ENCODE data around the gene METTL4. TPM values are rescaled to one million over a fixed set of nuclear protein-coding genes. Genes with fewer than 3 reads are reported as not detected.

METTL4 gene
- total RNA-seq, 1 experiment from 2014 or later = 10.2 TPM

DNA sequence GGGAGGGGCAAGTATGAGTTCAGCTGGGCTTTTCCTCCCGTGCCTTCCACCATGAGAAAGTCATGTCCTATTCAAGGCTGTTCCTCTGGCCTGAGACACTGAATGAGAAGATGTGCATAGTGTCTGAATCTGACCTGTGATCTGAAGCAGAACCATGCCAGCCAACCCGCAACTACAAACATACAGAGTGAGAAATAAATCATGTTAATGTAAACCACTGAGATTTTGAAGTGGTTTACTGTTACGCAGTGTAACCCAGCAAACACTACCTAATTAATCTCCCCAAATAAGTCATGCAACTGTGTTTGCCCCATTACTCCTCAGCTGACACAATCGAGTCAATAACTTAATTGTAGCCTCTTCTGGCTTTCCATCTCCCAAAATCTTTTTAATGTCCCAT, 49.2 kb downstream of the METTL4 start:
- no peak for DNase-seq (ENCODE audit: low read depth)

DNA sequence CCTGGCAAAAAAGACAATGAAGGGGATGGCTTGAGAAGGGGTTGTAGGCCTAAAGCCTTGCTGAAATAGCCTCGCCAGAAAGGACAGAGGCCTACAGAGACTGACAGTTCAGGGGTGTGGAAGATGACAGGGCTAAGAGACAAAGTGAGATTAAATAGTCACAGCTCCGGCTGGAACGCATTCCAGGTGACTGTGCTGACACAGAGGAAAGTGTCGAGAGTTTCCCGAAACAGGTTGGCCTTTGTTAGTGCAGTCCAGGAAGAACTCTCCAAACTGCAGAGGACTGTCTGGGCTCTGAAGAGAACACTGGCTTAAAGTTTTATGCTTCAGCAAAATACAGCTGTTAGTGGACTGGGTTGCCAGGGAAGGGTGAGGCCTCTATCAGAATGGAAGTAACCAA, 52.8 kb downstream of the METTL4 start:
- DNase-seq (ENCODE audit: low read depth) = no peak

DNA sequence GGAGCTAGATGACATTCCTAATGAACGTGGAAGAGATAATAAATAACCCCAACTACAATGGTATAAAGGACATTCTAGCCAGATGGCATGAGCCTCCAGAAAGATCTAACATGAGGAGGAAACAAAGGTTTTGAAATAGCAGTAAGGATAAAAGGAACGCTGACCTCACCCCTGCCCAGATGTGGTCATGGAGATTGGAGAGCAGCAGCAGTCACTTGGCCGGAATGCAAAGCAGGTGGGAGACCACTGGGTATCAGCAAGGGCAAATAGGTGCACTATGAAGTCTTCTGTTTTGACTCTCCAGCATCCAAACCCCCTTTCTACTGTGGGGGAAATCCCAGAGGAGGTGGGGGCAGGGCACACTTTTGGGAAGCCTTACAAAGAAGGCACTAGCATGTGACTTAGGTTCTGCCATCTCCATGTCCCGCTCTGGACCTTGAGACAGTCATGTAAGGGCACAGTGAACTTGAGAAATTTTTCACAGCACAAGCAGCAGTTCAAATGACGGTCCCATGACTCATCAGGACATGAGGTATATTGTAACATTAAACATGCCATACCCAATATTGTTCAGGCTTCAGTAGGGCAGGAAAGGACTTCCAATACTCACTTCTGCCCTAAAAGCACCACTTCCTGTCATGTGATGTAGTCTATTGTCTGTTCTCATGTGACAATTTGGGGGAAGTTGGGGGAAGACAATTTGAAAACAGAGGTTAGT, 55.2 kb downstream of the METTL4 start:
- peak; percentile 98 for DNase-seq (ENCODE audit: low read depth)

DNA sequence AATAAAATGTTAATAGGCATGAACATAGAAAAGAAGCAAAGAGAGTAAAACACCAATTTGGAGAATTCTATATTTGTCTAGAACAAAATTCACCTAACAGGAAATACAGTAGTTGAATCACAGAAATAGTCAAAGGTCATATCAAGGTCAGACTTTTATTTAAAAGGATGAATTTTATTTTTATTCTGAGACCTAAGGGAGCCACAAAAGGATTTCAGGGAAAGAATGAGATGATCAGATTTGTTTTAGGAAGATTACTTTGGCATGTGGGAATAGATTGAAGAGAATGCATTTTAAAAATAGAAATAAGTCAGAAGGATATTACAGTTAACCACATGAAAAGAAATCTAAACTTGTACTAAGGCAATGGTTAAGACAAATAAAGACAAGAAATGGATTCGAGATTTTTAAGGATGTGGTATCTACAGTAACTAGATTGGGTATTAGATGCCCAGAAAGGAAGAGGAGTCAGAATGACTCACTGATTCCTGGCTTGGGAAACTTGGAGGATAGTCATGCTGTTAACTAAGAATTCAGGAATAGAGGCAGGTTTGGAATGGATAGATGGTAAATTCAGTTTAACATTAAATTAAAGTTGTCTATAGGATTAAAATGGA, 56.0 kb downstream of the METTL4 start:
- DNase-seq (ENCODE audit: low read depth) = peak; percentile 96

DNA sequence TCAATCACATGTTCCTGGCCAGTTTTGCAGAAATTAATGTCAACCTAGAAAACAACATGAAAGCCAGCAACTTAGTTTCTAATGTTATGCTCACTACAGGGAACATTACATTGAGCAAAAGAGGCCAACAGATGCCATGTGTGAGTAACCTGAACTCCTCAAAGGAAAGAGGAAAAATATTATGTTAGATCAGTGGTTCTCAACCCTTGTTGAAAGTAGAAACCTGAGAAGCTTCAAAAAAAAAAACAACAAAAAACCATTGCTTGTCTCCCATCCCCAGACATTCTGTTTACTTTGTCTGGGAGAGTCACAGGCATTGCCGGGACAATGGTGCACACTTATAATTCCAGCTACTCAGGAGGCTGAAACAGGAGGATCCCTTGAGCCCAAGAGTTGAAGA, 57.7 kb downstream of the METTL4 start:
- peak; percentile 78 for DNase-seq (ENCODE audit: low read depth)

DNA sequence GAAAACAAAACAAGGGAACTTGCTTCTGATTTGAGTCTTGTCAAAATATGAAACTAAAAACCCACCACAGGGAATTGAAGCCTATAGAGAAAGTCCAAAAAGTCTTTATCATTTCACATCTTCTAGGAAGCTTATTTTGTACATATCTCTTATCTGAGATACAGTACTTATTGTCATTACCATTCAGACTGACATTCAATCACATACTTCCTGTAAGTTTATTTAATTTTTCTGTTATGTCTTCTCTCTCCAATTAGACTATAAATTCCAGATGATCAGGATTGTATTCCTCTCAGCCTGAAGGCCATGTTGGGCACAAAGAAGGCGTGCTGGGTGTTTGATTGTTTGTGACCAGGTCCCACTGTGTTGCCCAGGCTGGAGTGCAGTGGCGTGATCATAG, 59.2 kb downstream of the METTL4 start:
- DNase-seq (ENCODE audit: low read depth) = no peak

DNA sequence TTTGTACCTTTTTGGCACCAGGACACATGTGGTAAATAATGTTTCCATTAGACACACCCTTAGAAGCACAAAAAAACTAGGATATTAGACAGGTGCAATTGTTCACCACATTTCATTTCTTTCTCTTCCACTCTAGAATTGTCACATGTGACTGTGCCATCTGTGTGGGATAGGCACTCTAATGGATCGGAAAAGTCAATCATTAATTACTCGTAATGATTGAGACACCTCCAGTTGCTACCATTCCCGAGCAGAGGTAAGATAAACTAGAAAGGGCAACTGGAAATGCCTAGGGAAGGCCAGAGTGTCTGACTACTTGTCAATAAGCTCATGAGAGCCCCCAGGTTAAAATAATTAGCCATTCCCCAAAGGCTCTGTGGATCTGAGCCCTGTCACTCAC, 59.9 kb downstream of the METTL4 start:
- no peak for DNase-seq (ENCODE audit: low read depth)

DNA sequence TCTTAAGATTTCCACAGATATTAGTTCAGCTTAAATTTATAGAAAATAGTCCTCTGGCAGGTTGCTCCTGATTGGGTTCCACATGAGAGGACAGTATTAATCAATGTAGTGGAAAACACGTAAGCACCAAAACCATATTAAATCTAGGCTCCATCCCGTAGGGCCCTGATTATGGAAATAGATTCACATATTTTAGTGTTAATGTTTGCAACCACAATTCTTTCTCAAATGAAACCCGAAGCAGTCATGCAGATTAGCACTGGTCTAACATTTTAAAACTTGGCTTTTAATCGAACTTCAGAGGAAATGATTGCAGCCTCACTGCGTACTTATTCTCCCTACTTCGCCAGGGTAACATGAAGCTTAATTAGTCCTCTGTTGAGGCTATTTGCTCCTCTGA, 60.9 kb downstream of the METTL4 start:
- DNase-seq (ENCODE audit: low read depth) = no peak

DNA sequence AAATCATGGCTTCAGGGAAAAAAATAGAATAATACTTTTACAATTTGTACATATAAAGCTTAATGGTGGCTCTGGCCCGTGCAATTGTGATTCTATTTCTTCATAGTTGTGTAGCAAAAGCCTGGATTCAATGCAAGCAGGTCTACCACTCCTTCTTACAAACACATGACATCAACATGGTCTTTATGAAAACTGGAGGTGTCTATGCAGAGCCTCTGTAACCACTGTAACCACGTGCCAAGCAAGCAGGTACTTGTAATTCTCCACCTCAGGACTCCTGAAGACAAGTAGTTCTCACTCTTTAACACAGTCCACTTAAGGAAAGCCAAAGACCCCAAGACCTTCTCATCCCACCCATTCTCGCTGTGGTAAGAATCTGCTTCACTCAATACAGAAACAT, 62.6 kb downstream of the METTL4 start:
- DNase-seq (ENCODE audit: low read depth) = no peak

DNA sequence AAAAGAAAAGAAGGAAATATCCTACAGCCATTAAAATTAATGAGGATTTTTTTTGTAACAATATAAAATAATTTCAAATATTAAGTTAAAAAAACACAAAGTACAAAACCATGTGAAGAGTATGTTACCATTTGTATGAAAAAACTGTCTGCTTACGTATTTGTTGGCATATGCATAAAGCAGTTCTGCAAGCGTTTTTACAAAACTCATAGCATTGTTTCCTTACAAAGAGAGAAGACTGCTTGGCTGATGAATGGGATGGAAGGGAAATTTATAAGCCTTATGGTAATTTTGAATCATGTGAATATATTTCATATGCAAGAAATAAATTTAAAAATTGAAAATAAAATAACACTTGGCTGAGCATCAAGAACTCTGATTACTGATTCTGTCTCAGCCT, 63.1 kb downstream of the METTL4 start:
- no peak for DNase-seq (ENCODE audit: low read depth)

DNA sequence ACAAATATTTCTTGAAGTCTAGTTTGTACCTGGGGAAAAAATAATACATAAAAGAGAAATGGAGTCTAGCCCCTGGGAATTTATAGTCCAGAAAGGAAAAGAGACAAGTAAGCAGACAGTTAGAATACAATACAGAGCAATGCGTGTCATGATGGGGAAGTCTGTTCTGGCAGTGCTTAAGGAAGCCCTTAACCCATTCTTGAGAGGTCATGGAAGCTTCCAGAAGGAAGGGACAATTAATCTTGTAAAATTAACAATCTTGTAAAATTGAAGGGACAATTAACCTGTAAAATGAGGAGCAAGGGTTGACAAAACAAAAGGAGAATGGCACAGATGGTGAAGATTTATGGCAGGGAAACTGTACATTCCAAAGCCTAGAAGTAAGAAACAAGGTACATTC, 66.7 kb downstream of the METTL4 start:
- no peak for DNase-seq (ENCODE audit: low read depth)

DNA sequence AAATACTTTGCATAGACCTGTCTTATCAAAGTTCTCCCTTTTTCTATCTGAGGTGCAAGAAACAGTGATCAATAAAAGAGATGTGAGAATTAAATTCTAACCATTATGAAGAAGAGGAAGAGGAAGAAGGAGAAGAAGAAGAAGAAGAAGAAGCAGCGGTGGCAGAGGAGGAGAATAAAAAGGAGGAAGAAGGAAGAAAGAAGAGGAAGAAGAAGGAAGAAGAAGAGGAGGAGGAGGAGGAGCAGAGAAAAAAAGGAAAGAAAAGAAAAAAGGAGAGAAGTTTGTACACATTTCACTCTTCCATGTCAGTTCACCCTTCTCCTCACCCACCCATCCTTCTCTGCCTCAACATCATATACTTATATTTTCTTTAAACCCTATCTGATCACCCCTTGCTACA, 68.4 kb downstream of the METTL4 start:
- DNase-seq (ENCODE audit: low read depth) = no peak

DNA sequence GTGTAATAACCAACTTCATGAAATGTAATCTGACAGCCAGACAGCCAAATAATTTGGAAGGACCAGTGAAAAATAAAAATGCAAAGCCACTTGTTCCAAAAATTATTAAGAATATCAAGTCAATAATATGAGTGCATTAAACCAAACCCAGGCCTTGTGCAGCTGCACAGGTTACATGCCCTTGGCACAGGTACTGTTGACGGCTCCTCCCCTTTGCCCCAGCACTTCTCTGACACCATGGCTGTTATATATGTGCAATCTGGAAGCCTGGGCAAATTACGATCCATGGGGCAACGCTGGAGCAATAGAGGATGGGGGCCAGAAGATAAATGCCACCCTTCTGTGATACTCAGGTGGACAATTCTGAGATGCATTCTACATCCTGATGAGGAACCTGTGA, 68.9 kb downstream of the METTL4 start:
- DNase-seq (ENCODE audit: low read depth) = no peak

DNA sequence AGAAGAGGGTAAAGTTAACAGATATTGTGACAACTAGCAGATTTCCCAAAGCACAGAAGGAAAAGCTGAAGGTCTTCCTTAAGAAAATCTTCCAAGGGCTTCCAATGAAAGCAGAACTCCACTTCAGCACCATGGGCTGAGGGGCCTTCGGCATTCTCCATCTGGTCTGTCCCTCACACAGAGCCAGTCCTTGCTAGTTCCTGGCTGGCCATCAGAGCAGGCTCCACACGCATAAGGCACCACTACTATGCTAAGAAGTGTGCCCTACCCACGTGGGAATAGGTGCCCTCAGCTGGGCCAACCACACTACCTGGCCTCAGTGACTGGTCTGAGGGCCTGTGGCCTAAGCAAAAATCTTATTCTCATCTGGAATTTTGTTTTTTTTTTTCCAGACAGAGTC, 73.5 kb downstream of the METTL4 start:
- no peak for DNase-seq (ENCODE audit: low read depth)

DNA sequence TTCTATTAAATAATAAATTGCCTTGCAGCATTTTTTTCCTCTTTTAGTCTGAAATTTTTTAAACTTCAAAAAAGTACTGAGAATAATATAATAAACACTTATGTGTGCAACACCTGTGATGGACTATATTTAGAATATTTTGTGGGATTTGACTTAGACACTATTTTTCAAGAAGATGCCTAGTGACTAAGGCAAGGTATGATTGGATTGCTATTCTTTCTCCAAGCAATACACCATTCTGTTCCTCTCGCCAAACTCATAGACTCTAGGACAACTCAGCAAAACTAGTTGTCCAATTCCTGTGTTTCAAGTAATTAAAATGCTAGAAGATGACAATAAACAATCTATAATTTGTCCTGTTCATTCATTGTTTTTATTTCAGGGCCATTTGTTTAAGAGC, 75.9 kb downstream of the METTL4 start:
- DNase-seq (ENCODE audit: low read depth) = no peak

DNA sequence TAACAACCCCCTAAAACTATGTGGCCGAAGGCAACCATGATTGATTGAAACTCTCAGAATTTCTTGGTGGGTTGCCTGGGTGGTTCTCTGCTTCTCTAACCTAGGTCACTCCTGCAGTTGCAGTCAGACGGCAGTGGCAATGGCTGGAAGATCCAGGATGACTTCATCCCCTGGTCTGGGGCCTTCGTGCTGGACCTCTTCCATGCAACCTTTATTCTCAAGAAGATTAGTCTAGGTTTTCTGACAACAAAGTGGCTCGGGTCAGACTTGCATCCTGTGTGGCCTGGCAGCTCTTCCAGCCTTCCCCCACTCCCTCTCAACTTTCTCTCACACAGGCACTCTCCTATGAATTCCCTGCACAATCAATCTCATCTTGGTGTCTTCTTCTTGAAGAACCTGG, 76.4 kb downstream of the METTL4 start:
- DNase-seq (ENCODE audit: low read depth) = no peak

Other genes starting within 250 kb of the METTL4 start
- gene NDC80, start 52 bp upstream of the METTL4 start, total RNA-seq (2014; rRNA removed) = 64.1 and 90.8 TPM in 2 replicates
- gene SMCHD1, start 84.2 kb upstream of the METTL4 start, total RNA-seq (2014; rRNA removed) = 39.7 and 48.0 TPM in 2 replicates